Type B pancreatic cell (in vitro differentiated cells): ENCODE results near the gene GBP6. TPM values are rescaled to one million over a fixed set of nuclear protein-coding genes. Genes with fewer than 3 reads are reported as not detected.
"Not testable (repeated sequence)": the region's sequence is repeated elsewhere in the genome, so short reads cannot be mapped to it uniquely, and the experiment has no call there.

Experiments
- DNase-seq: peaks from one replicate; pipeline ENCODE4 v3.0.0; 2021; ENCODE audit warnings: mixed read lengths; ENCODE audit not compliant: unreplicated experiment; ENCODE audit errors: extremely low spot score
- H3K27ac Mint-ChIP-seq: 2 replicates; pipeline ENCODE4 v1.8.0; 2021; ENCODE audit warnings: mild to moderate bottlenecking, mixed read lengths
- H3K27me3 Mint-ChIP-seq: 2 replicates; pipeline ENCODE4 v1.8.0; 2021; ENCODE audit warnings: mixed read lengths
- H3K36me3 Mint-ChIP-seq: 2 replicates; pipeline ENCODE4 v1.8.0; 2021; ENCODE audit warnings: mixed read lengths
- H3K4me1 Mint-ChIP-seq: one replicate; pipeline ENCODE4 v1.8.0; 2021; ENCODE audit warnings: mixed read lengths; ENCODE audit not compliant: unreplicated experiment
- H3K4me3 Mint-ChIP-seq: 2 replicates; pipeline ENCODE4 v1.8.0; 2021; ENCODE audit warnings: mild to moderate bottlenecking, mixed read lengths
- H3K9me3 Mint-ChIP-seq: 2 replicates; pipeline ENCODE4 v1.8.0; 2021; ENCODE audit warnings: mixed read lengths
- total RNA-seq: library from RNA; stranded (reverse); gene quantifications from 2 replicates; pipeline ENCODE4 v1.2.1, GENCODE V29; 2021; ENCODE audit warnings: low replicate concordance
- TF ChIP-seq, protein P1 (sequence below): fragments of 200-600 bp; sonication (generic); conservative IDR thresholded peaks from 2 replicates; pipeline ENCODE4 v1.5.0; 2021; ENCODE audit warnings: antibody characterized with exemption, mild to moderate bottlenecking

GBP6 gene
- total RNA-seq, 1 donor from 2014 or later, result 0.29 TPM

DNA sequence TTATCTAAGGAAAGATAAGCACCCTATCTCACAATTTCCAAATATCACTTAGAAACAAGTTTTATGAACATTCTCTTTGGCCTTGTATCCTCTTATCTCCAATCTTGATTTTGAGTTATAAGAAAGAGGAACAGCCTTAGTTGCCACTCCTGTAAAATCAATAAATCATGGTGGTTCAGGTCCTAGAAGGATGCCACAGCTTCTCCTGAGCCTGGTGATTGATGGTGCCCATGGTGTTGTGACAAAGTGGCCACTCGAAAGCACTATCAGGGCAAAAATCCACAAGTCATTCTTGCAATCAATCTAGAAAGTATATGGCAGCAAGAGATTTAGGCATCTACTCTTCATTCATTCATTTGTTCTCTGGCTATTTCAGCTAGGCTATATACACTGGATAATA is 27.8 kb downstream of the GBP6 start:
- H3K4me3 Mint-ChIP-seq, result no peak overlapping the region
- H3K36me3 Mint-ChIP-seq, result no peaks in the 10 kb centered on the region
- TF ChIP-seq, protein P1, sequence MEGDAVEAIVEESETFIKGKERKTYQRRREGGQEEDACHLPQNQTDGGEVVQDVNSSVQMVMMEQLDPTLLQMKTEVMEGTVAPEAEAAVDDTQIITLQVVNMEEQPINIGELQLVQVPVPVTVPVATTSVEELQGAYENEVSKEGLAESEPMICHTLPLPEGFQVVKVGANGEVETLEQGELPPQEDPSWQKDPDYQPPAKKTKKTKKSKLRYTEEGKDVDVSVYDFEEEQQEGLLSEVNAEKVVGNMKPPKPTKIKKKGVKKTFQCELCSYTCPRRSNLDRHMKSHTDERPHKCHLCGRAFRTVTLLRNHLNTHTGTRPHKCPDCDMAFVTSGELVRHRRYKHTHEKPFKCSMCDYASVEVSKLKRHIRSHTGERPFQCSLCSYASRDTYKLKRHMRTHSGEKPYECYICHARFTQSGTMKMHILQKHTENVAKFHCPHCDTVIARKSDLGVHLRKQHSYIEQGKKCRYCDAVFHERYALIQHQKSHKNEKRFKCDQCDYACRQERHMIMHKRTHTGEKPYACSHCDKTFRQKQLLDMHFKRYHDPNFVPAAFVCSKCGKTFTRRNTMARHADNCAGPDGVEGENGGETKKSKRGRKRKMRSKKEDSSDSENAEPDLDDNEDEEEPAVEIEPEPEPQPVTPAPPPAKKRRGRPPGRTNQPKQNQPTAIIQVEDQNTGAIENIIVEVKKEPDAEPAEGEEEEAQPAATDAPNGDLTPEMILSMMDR, result no peak
- H3K27ac Mint-ChIP-seq, result no peak overlapping the region
- no peaks in the 10 kb centered on the region for H3K27me3 Mint-ChIP-seq
- H3K4me1 Mint-ChIP-seq, result no peaks in the 10 kb centered on the region
- H3K9me3 Mint-ChIP-seq, result no peaks in the 10 kb centered on the region
- no peak for DNase-seq

DNA sequence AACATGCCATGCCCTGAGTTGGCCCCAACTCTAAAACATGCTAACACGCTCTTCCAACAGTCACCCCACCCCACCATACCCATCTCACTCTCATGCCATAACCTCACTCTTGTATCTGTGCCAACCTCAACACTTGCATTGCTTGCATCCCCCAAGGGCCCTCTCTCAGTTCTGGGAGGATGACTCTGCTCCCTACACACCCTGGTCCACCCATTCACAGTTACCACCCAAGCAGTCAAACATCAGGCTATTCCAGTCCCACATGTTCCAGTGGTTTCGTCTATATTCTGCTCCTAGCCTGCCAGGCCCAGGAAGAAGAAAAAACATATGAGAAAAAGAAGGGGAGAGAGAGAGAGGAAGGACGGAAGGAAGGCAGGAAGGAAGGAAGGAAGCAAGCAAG is 31.0 kb downstream of the GBP6 start:
- Mint-ChIP-seq H3K4me3 (no peak overlapping the region), H3K27me3 (no peaks in the 10 kb centered on the region), H3K27ac (no peak overlapping the region), H3K4me1 (no peaks in the 10 kb centered on the region), H3K36me3 (no peaks in the 10 kb centered on the region), H3K9me3 (peaks cover 6% of the 10 kb centered on the region)
- DNase-seq, result no peak
- TF ChIP-seq, protein P1, result no peak

DNA sequence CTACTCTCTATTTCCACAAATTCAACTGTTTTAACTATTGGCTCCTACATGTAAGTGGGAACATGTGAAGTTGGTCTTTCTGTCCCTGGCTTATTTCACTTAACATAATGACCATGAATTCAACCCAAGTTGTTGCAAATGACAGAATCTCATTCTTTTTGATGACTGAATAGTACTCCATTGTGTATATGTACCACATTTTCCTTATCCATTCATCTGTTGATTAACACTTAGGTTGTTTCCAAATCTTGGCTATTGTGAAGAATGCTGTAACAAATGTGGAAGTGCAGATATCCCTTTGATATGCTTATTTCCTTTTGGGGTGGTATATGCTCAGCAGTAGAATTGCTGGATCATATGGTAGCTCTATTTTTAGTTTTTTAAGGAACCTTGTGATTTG is 33.0 kb downstream of the GBP6 start:
- Mint-ChIP-seq H3K27ac (no peak overlapping the region), H3K4me1 (no peaks in the 10 kb centered on the region), H3K36me3 (no peaks in the 10 kb centered on the region), H3K9me3 (peaks cover 6% of the 10 kb centered on the region), H3K27me3 (no peaks in the 10 kb centered on the region), H3K4me3 (no peak overlapping the region)
- DNase-seq, result no peak
- TF ChIP-seq, protein P1, result no peak

DNA sequence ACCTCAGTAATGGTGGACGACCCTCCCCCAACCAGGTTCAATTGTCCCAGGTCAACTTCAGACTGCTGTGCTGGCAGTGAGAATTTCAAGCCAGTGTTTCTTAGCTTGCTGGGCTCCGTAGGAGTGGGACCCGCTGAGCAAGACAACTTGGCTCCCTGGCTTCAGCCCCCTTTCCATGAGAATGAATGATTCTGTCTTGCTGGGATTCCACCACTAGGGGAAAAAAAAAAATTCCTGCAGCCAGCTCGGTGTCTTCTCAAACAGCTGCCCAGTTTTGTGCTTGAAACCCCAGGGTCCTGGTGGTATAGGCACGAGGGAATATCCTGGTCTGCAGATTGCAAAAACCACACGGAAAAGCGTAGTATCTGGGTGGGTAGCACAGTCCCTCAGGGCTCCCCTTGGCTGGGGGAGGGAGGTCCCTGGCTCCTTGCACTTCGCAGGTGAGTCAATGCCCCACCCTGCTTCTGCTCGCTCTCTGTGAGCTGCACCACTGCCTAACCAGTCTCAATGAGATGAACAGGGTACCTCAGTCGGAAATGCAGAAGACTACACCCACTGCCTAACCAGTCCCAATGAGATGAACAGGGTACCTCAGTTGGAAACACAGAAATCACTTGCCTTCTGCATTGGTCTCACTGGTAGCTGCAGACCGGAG is 41.5 kb downstream of the GBP6 start:
- H3K4me3 Mint-ChIP-seq, result no peak overlapping the region
- no peaks in the 10 kb centered on the region for H3K27me3 Mint-ChIP-seq
- H3K4me1 Mint-ChIP-seq, result no peaks in the 10 kb centered on the region
- no peak for DNase-seq
- H3K36me3 Mint-ChIP-seq, result no peaks in the 10 kb centered on the region
- no peak overlapping the region for H3K27ac Mint-ChIP-seq
- peaks cover 7% of the 10 kb centered on the region for H3K9me3 Mint-ChIP-seq
- TF ChIP-seq, protein P1, result peak; percentile 26

DNA sequence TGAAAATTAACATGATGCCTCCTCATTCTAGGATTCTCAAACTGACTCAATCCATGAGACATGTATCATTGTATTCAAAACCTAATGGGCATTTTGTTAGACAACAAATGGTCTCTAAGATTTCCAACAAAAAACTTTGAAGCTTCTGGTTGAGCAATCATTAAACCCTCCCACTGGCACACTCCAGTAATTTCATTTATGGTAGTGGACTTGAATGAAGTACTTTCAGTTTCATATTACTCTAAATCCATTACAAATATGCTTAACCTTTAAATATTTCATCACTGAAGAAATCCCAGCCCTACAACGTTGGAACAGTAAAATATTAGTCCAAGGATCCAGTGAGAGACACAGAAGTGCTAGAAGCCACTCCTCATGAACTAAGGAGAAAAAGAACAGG is 43.5 kb downstream of the GBP6 start:
- H3K4me3 Mint-ChIP-seq, result no peak overlapping the region
- TF ChIP-seq, protein P1, result no peak
- no peak overlapping the region for H3K27ac Mint-ChIP-seq
- H3K9me3 Mint-ChIP-seq, result peaks cover 7% of the 10 kb centered on the region
- H3K36me3 Mint-ChIP-seq, result no peaks in the 10 kb centered on the region
- H3K4me1 Mint-ChIP-seq, result no peaks in the 10 kb centered on the region
- no peak for DNase-seq
- H3K27me3 Mint-ChIP-seq, result no peaks in the 10 kb centered on the region

DNA sequence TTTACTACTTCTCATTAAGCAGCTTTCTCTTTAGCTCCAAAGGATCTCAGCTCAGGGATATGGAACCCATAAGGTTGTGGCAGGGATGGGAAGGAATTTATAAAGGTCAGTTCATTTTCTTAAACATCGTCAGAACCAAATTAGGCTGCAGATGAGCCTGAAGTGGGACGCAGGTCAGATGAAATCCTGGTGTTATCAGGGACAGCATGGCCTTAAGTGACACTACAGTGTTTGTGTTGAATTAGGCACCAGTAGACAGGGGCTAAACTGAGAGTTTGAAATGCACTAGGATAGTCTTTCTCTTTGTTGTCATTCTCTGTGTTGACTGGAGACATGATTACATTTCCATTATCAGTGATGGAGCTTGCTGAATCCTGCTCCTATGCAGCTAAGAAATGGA is 43.9 kb downstream of the GBP6 start:
- not testable (repeated sequence) for H3K36me3 Mint-ChIP-seq, H3K9me3 Mint-ChIP-seq, DNase-seq, H3K27ac Mint-ChIP-seq, H3K27me3 Mint-ChIP-seq, H3K4me1 Mint-ChIP-seq, H3K4me3 Mint-ChIP-seq
